Spleen (tissue), 11 donors: ENCODE data around the gene FEN1. TPM values are rescaled to one million over a fixed set of nuclear protein-coding genes. Genes with fewer than 3 reads are reported as not detected.

Experiments used
- DNase-seq: peaks from one replicate; pipeline ENCODE4 v3.0.0-alpha.2; 2020
- H3K27ac ChIP-seq, 8 donors: fragments of 200-600 bp; sonication (generic) in 7 of 8; 1 replicate in 4 of 8; 2 replicates in 4 of 8; pipeline versions ENCODE4 v1.5.0 to v1.8.0; 2016 to 2021; ENCODE audit warnings: inconsistent platforms in 4 of 8, mild to moderate bottlenecking in 4 of 8, moderate library complexity in 1 of 8
- H3K27me3 ChIP-seq, 7 donors: fragments of 200-600 bp; sonication (generic) in 6 of 7; replicated peaks in 1 of 7; 1 replicate in 4 of 7; 2 replicates in 3 of 7; pipeline versions ENCODE4 v1.5.0 to v1.8.0; 2016 to 2021; ENCODE audit warnings: inconsistent platforms in 3 of 7, mild to moderate bottlenecking in 1 of 7
- H3K36me3 ChIP-seq, 6 donors: fragments of 200-600 bp; sonication (generic) in 5 of 6; 1 replicate in 4 of 6; 2 replicates in 2 of 6; pipeline versions ENCODE4 v1.5.0 to v1.8.0; 2016 to 2021; ENCODE audit warnings: inconsistent platforms in 2 of 6
- H3K4me1 ChIP-seq, 6 donors: fragments of 200-600 bp; sonication (generic) in 5 of 6; 1 replicate in 3 of 6; 2 replicates in 3 of 6; pipeline versions ENCODE4 v1.5.0 to v1.8.0; 2016 to 2021; ENCODE audit warnings: inconsistent platforms in 3 of 6
- H3K4me3 ChIP-seq, 8 donors: fragments of 200-600 bp; sonication (generic) in 7 of 8; 1 replicate in 4 of 8; 2 replicates in 4 of 8; pipeline versions ENCODE4 v1.5.0 to v1.8.0; 2016 to 2021; ENCODE audit warnings: inconsistent platforms in 4 of 8, mild to moderate bottlenecking in 4 of 8, moderate library complexity in 2 of 8
- H3K9me3 ChIP-seq, 8 donors: fragments of 200-600 bp; sonication (generic) in 7 of 8; 1 replicate in 4 of 8; 2 replicates in 4 of 8; pipeline versions ENCODE4 v1.5.0 to v1.8.0; 2016 to 2021; ENCODE audit warnings: inconsistent platforms in 4 of 8
- CTCF ChIP-seq, 11 experiments: fragments of 200-600 bp in 7 of 11; fragments of 450-650 bp in 4 of 11; sonication (generic) in 4 of 11; IDR thresholded peaks in 8 of 11; conservative IDR thresholded peaks in 3 of 11; 1 replicate in 7 of 11; 2 replicates in 4 of 11; pipeline versions ENCODE4 v1.4.0 to v1.8.0; 2016 to 2021; ENCODE audit warnings: antibody characterized with exemption in 11 of 11, inconsistent platforms in 4 of 11, mild to moderate bottlenecking in 1 of 11
- POLR2A ChIP-seq, 3 donors: fragments of 450-650 bp; IDR thresholded peaks; one replicate each; pipeline ENCODE4 v1.5.1; 2017; ENCODE audit warnings: antibody characterized with exemption in 3 of 3, mild to moderate bottlenecking in 1 of 3
- POLR2AphosphoS5 ChIP-seq, 3 donors: sonication (generic); formaldehyde crosslinking; IDR thresholded peaks; one replicate each; pipeline ENCODE4 v1.5.1; 2017; ENCODE audit warnings: antibody characterized with exemption in 3 of 3
- WGBS, 5 donors: extraction: QIAGEN DNeasy Blood & Tissue Kit in 3 of 5; methylation state at CpG; one replicate each; pipeline versions ENCODE4 v1.1.5 to v1.1.7; 2013 to 2018; 5-methylcytosine and 5-hydroxymethylcytosine counted together
- intact Hi-C: fragments of 100-400 bp; cut with DNase I; formaldehyde crosslinking; loops from one replicate; pipeline ENCODE4 v1.15.0; 2023; ENCODE audit warnings: low total_unique reads
- polyA plus RNA-seq, 3 donors: library from polyadenylated mRNA; stranded (reverse); fragments of 200-250 nt; gene quantifications; one replicate each; pipeline ENCODE4 v1.2.1, GENCODE V29; 2013
- total RNA-seq, 7 donors: library from RNA; depleted of rRNA in 3 of 7; stranded (reverse); fragments of >200 nt in 3 of 7; fragmentation: NEBNext Ultra II Directional in 4 of 7; extraction: Animal tissue kit (Norgen Biotek cat#: 25700) in 4 of 7; gene quantifications; one replicate each; pipeline versions ENCODE4 v1.1.0 to v1.2.1, GENCODE V29; 2016 to 2021
- donor health status: healthy with polysubstance abuse.
- donor health status: DM: no; HTN: no; CAD: no; lungs with moderate emphysema.
- donor health status: DM: no; HTN: no; CAD: no.
- donor health status: Bipolar disorder and iron deficiency.
- donor health status: healthy.
- donor health status: DM: no; HTN: no; CAD: no.
- donor health status: DM: yes; HTN: yes; CAD: no.

The FEN1 gene
- total and polyA plus RNA-seq, 10 donors, result 7.3 to 17.2 (median 14.8) TPM

DNA sequence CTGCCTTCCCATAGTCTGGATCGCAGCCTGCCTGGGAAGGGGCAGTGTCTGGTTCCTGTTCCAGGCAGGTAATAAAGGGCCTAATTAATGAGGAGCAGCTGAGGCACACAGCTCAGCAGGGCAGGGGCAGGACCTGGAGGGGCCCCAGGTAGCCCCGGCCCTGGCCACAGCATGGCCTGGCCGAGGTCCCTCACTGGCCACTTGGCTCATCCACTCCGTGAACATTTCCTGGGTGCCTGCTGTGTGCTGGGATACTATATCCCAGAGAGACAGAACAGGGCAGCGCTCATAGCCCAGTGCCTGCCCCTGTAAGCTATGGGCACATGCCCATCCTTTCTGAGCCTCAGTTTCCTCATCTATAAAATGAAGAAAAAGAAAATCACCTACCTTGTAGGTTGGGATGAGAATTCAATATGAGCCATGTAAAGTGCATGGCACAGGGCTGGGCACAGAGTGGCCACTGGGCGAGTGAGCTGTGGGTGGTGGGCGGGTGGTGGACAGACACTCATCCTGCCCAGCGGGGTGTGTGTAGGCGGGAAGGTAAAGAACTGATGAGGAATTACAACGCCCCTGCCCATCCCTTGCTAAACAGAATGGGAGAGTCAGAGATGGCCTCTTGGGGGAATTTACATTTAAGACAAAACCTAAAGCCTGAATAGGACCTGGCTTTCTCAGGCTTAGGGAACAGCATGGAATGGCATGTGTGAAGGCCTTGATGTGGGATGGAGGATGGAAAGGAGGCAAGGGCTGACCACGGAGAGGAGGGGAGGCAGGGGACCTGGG is 31.1 kb upstream of the FEN1 start:
- intact Hi-C loops, result no loop called here

GRCh38 chr11:61762223-61762615 is 30.5 kb upstream of the FEN1 start:
- TF ChIP-seq POLR2AphosphoS5 (IDR thresholded peaks at IDR 0.05) (no peak), POLR2A (IDR thresholded peaks at IDR 0.05) (no peak), CTCF (IDR thresholded peaks at IDR 0.05 in 8 of 11, conservative IDR thresholded peaks at IDR 0.05 in 3 of 11) (no peak)
- DNase-seq, result no peak
- Histone ChIP-seq H3K4me1 (no peaks in the 10 kb centered on the region), H3K27ac (no peak overlapping the region), H3K27me3 (peaks cover 0 to 43% (median 0%) of the 10 kb centered on the region in 7 donors), H3K36me3 (no peaks in the 10 kb centered on the region), H3K4me3 (no peak overlapping the region), H3K9me3 (no peaks in the 10 kb centered on the region)
- intact Hi-C loops, result no loop called here
- 57 to 76% (median 71%) methylated on average over 8 to 10 of the region's 10 CpGs for WGBS, 5 donors

More for the DNA sequence above, 31.1 kb upstream of the FEN1 start:
- Histone ChIP-seq H3K4me1 (peaks cover 0 to 4% (median 1%) of the 10 kb centered on the region in 6 donors), H3K27me3 (peaks cover 0 to 43% (median 0%) of the 10 kb centered on the region in 7 donors), H3K4me3 (no peak overlapping the region), H3K36me3 (no peaks in the 10 kb centered on the region), H3K27ac (no peak overlapping the region), H3K9me3 (no peaks in the 10 kb centered on the region)
- WGBS, 5 donors, result 74 to 88% (median 79%) methylated on average over 11 of the region's 11 CpGs
- no peak for DNase-seq
- TF ChIP-seq POLR2AphosphoS5 (IDR thresholded peaks at IDR 0.05) (no peak), CTCF (IDR thresholded peaks at IDR 0.05 in 8 of 11, conservative IDR thresholded peaks at IDR 0.05 in 3 of 11) (no peak), POLR2A (IDR thresholded peaks at IDR 0.05) (no peak)

DNA sequence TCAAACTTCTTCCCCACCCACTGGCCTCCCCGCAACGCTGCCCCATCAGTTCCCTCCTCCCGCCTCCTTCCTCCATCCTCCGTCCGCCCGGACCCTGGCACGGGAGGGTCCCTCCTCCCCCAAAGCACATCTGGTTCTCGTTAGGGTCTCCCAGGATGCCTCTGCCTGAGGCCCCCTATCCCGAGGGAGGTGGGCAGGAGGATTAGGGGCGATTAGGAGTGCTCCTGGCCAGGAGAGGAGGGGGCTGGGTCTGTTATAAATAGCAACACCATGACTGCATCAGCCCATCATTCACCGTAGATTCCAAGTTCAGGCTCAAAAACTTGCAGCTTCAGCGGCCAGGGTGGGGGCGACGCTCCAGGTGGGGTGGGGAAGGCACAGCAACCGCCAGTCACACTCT is 29.9 kb upstream of the FEN1 start:
- TF ChIP-seq CTCF (IDR thresholded peaks at IDR 0.05 in 8 of 11, conservative IDR thresholded peaks at IDR 0.05 in 3 of 11), result no peak
- no peak for TF ChIP-seq POLR2AphosphoS5 (IDR thresholded peaks at IDR 0.05)
- TF ChIP-seq POLR2A (IDR thresholded peaks at IDR 0.05), result no peak
- H3K27ac ChIP-seq, result no peak overlapping the region
- no peak for DNase-seq
- no peaks in the 10 kb centered on the region for H3K4me1 ChIP-seq
- no peaks in the 10 kb centered on the region for H3K9me3 ChIP-seq
- intact Hi-C loops, result no loop called here
- H3K4me3 ChIP-seq, result no peak overlapping the region
- H3K36me3 ChIP-seq, result no peaks in the 10 kb centered on the region
- peaks cover 0 to 43% (median 0%) of the 10 kb centered on the region in 7 donors for H3K27me3 ChIP-seq
- 38 to 45% (median 44%) methylated on average over 15 of the region's 15 CpGs for WGBS, 5 donors

DNA sequence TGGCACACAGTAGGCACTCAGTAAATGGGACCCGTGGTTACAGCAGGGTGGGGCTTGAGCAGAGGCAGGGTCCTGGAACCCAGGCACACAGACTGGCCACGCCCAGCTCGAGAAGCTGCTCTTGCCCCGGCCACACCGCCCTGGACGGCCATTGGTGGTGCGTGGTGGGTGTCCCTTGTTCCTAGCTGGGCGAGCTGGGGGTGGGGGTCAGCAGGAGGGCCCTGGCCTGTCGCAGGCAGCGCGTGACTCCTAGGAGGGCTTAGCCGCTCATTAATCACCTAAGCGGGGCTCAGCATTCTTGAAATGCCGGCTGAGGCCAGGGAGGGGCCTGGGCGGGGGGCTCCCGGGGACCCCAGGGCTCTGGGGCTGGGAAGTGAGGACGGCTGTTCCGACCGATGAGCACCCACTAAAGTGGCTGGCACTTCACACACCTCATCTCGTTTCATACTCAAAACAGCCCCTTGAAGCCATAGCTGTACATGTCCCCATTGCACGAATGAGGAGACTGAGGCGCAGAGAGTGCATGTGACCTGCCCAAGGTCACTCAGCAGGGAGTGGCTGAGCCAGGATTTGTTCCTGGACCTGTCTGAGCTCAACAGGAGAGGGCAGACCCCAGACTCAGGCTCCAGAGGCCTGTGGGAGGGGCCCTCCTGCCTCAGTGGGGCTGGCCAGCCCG is 28.6 kb upstream of the FEN1 start:
- no peaks in the 10 kb centered on the region for H3K36me3 ChIP-seq
- peaks cover 0 to 43% (median 0%) of the 10 kb centered on the region in 7 donors for H3K27me3 ChIP-seq
- H3K4me1 ChIP-seq, result no peaks in the 10 kb centered on the region
- no peaks in the 10 kb centered on the region for H3K9me3 ChIP-seq
- TF ChIP-seq POLR2AphosphoS5 (IDR thresholded peaks at IDR 0.05) (no peak), CTCF (IDR thresholded peaks at IDR 0.05 in 8 of 11, conservative IDR thresholded peaks at IDR 0.05 in 3 of 11) (no peak), POLR2A (IDR thresholded peaks at IDR 0.05) (no peak)
- DNase-seq, result no peak
- whole genome bisulfite sequencing, 5 donors, result 71 to 88% (median 81%) methylated on average over 14 to 23 of the region's 23 CpGs
- no peak overlapping the region for H3K27ac ChIP-seq
- no peak overlapping the region for H3K4me3 ChIP-seq
- intact Hi-C loops, result no loop called here
